Measurements from ENCODE around the gene DYNLT4.

The DYNLT4 gene

GRCh38 chr1:44808063-44808937, 1.1 kb upstream of the DYNLT4 start, which contains the start of gene BTBD19:
BTBD19 (plus strand) TSS chr1:44808523; CDS start chr1:44808821, 298 bp downstream.
- TF ChIP-seq CTCF (conservative IDR thresholded peaks at IDR 0.05; ENCODE audit: low read depth, low read length): no peak
- Histone ChIP-seq H4K20me1 (ENCODE audit: insufficient read depth) (no peaks in the 10 kb centered on the region), H3K79me2 (ENCODE audit: insufficient read depth, low read depth) (no peaks in the 10 kb centered on the region), H2AFZ (ENCODE audit: low read depth) (peak within 1 kb of the TSS; percentile 21; the same call in 1 of the 2 replicates), H3K4me1 (ENCODE audit: low read depth, poor library complexity, severe bottlenecking) (peaks cover 63% of the 10 kb centered on the region), H3K9ac (peak within 1 kb of the TSS; percentile 40), H3K27ac (peak within 1 kb of the TSS; percentile 90), H3K36me3 (ENCODE audit: insufficient read depth) (no peaks in the 10 kb centered on the region), H3K27me3 (ENCODE audit: insufficient read depth, low read depth) (no peaks in the 10 kb centered on the region), H3K4me2 (peak within 1 kb of the TSS; percentile 56), H3K4me3 (IDR thresholded peaks at IDR 0.05; ENCODE audit: insufficient read depth, low read depth, low read length) (no peak within 1 kb of the TSS)

GRCh38 chr1:44807364-44808062, 362 bp upstream of the DYNLT4 start:
- peaks cover 63% of the 10 kb centered on the region for H3K4me1 ChIP-seq (ENCODE audit: low read depth, poor library complexity, severe bottlenecking)
- TF ChIP-seq CTCF (conservative IDR thresholded peaks at IDR 0.05; ENCODE audit: low read depth, low read length): no peak
- H3K9ac ChIP-seq: peak overlapping the region; percentile 16; the same call in 1 of the 2 replicates
- H2AFZ ChIP-seq (ENCODE audit: low read depth): no peak overlapping the region
- 0 out of 2 replicates have a peak, but pooled peaks cover 4% of the 10 kb centered on the region for H3K79me2 ChIP-seq (ENCODE audit: insufficient read depth, low read depth)
- no peaks in the 10 kb centered on the region for H3K27me3 ChIP-seq (ENCODE audit: insufficient read depth, low read depth)
- H3K4me3 ChIP-seq (IDR thresholded peaks at IDR 0.05; ENCODE audit: insufficient read depth, low read depth, low read length): no peak overlapping the region
- peak overlapping the region; percentile 90 for H3K27ac ChIP-seq
- peak overlapping the region; percentile 56 for H3K4me2 ChIP-seq
- H4K20me1 ChIP-seq (ENCODE audit: insufficient read depth): no peaks in the 10 kb centered on the region
- no peaks in the 10 kb centered on the region for H3K36me3 ChIP-seq (ENCODE audit: insufficient read depth)

GRCh38 chr1:44806025-44806703, 987 bp downstream of the DYNLT4 start:
- no peaks in the 10 kb centered on the region for H3K27me3 ChIP-seq (ENCODE audit: insufficient read depth, low read depth)
- no peak overlapping the region for H3K9ac ChIP-seq
- H3K4me3 ChIP-seq (IDR thresholded peaks at IDR 0.05; ENCODE audit: insufficient read depth, low read depth, low read length): no peak overlapping the region
- peak overlapping the region; percentile 90 for H3K27ac ChIP-seq
- H3K4me1 ChIP-seq (ENCODE audit: low read depth, poor library complexity, severe bottlenecking): peaks cover 61% of the 10 kb centered on the region
- no peak overlapping the region for H3K4me2 ChIP-seq
- no peaks in the 10 kb centered on the region for H4K20me1 ChIP-seq (ENCODE audit: insufficient read depth)
- H3K79me2 ChIP-seq (ENCODE audit: insufficient read depth, low read depth): 0 out of 2 replicates have a peak, but pooled peaks cover 4% of the 10 kb centered on the region
- no peaks in the 10 kb centered on the region for H3K36me3 ChIP-seq (ENCODE audit: insufficient read depth)
- TF ChIP-seq CTCF (conservative IDR thresholded peaks at IDR 0.05; ENCODE audit: low read depth, low read length): no peak
- no peak overlapping the region for H2AFZ ChIP-seq (ENCODE audit: low read depth)

- H3K79me2 ChIP-seq (ENCODE audit: insufficient read depth, low read depth): peaks cover 10% of the 10 kb centered on the region
- TF ChIP-seq CTCF (conservative IDR thresholded peaks at IDR 0.05; ENCODE audit: low read depth, low read length): no peak
- peaks cover 54% of the 10 kb centered on the region for H3K4me1 ChIP-seq (ENCODE audit: low read depth, poor library complexity, severe bottlenecking)
- H2AFZ ChIP-seq (ENCODE audit: low read depth): no peak overlapping the region
- H3K27ac ChIP-seq: no peak overlapping the region
- no peaks in the 10 kb centered on the region for H3K27me3 ChIP-seq (ENCODE audit: insufficient read depth, low read depth)
- H3K9ac ChIP-seq: no peak overlapping the region
- H3K4me3 ChIP-seq (IDR thresholded peaks at IDR 0.05; ENCODE audit: insufficient read depth, low read depth, low read length): no peak overlapping the region
- H4K20me1 ChIP-seq (ENCODE audit: insufficient read depth): no peaks in the 10 kb centered on the region
- H3K36me3 ChIP-seq (ENCODE audit: insufficient read depth): no peaks in the 10 kb centered on the region
- no peak overlapping the region for H3K4me2 ChIP-seq
Observed at GRCh38 chr1:44805311-44806024, 1.7 kb downstream of the DYNLT4 start.
